HG02610 (cell line): ENCODE measurements around the gene ATP9A.
"Not testable (repeated sequence)": the region's sequence is repeated elsewhere in the genome, so short reads cannot be mapped to it uniquely, and the experiment has no call there.

Experiments
- ATAC-seq: cut with Tn5 transposase; IDR thresholded peaks from one replicate; pipeline ENCODE4 v1.9.1; 2021; ENCODE audit warnings: mild to moderate bottlenecking, moderate library complexity; ENCODE audit not compliant: unreplicated experiment

ATP9A gene

DNA sequence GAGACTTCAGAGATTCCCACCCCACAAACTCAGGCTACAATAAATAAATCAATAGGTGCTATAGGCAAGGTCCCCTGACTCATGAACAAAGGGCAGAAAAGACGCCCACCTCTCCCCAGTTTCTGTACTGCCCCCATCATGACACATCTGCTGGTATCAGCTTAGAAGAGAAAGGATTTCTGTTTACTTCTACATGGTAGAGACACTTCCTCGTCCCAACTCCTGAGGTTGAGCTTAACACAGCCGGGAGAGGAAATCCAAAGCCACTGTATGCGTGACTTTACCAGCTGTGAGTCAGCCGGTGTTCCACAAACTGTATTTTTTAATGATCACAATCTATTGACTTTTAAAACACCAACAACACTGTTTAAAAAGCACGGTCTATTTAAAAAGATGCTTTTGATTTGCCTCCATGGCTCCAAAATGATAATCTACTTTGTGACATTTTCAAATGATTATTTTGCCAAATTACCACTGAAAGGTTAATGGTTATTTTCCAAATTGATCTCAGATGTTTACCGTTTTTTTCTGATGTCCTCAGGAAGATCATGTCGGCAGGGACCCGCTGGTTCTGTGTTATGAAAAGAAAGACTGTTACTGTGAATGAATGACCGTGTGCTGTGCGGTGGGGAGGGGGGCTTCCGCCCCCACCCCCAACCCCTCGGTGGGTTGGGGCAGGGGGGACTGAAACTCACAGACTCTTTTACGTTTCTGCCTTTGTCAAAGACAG is 72.5 kb downstream of the ATP9A start:
- no peak for ATAC-seq

DNA sequence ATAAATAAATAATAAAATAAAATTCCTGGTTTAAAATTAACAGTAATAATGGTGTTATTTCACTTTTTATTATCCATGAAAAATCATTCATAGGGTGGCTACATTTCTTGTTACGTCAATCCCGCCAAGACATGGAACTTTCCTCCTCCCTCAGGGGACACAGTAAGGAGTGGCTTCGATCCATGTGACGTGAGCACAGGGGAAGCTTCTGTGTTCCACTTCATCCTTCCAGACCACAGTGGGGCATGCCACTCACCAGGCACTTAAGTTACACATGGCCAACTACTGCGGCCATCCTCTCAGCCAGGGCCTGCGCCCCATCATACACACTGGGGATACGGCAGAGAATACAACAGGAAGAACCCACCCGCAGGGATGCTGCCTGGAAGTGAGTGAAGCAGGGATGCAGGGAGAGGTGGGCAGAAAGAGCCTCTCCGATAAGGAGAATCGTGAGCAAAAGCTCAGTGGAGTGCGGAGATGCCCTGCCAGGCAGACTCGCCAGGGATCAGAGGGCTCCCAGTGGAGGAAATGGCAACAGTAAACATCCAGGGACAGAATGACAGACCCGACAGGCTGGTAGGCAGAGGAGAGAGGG is 75.3 kb downstream of the ATP9A start:
- ATAC-seq, result no peak

DNA sequence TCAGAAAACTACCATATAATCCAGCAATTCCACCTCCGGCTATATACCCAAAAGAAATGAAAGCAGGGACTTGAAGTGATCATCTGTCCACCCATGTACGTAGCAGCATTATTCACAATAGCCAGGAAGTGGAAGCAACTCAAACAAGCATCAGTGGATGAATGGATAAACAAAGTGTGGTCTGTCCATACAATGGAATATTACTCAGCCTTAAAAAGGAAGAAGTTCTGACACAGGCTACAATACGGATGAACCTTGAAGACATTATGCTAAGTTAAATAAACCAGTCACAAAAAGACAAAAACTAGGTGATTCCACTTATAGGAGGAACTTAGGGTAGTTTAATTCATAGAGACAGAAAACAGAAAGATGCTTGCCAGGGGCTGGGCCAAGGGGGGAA is 76.5 kb downstream of the ATP9A start:
- ATAC-seq, result no peak

DNA sequence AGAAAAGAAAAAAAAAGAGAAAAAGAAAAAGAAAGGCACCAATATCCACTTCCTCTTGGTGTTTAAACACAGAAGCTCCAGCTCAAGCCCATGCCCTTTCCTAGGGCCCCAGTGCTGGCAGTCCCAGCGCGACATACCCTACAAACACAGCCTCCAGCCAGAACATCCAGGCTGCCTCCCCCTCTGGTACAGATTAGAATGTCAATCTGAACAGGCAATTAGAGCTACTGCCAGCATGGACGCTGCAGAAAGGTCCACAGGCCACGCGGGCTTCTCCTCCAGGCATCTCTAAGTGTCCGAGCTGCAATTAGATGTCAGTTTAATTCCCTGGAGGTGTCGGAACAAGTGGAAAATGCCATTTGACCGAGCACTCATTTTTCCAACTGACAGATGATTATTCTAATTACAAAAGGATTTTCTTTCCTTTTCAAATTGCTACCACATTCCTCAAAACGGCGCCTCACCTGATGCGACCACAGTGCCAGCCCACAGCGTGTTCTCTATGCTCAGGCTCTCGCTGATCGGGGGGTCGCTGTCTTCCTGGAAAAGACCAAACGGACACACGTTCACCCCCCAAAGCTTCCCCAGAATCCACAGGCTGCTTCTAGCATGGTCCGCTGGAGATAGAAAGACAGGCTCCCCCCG is 79.5 kb downstream of the ATP9A start:
- ATAC-seq, result no peak

DNA sequence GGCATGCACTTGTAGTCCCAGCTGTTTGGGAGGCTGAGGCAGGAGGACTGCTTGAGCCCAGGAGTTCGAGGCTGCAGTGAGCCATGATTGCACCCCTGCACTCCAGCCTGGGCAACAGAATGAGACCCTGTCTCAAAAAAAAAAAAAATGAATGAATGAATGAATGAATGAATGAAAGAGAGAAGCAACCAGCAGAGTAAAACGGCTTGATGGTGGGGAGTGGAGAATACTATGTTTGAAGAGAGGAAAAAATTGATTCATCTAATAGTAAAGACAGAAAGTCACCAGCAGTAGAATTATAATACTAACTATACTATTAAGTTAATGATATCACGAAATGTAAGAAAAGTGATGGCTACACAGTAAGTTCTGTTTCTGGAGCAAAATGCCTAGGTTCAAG is 80.6 kb downstream of the ATP9A start:
- no peak for ATAC-seq

DNA sequence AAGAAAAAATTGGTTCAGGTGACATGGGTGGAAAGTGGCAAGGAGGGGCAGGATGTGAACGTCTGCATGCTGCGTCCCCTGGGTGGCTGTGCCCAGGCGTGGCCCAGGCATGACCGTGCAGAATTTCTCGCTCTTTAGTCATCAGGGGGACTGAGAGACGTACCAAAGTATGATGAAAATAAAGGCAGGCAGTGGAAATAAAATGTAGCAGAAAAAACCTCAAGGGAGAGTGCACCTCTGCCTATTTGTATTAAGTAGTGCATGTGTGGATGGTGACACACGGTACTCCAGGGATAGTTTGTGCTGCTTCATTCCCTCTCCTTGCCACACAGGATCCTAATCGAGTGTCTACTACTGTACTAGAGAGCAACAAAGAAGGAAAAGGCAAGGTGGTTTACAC is 81.1 kb downstream of the ATP9A start:
- ATAC-seq, result no peak

DNA sequence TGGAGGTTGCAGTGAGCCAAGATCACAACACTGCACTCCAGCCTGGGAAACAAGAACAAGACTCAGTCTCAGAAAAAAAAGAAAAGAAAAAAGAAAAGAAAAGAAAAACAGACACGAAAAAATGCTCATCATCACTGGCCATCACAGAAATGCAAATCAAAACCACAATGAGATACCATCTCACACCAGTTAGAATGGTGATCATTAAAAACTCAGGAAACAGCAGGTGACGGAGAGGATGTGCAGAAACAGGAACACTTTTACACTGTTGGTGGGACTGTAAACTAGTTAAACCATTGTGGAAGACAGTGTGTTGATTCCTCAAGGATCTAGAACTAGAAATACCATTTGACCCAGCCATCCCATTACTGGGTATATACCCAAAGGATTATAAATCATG is 82.7 kb downstream of the ATP9A start:
- not testable (repeated sequence) for ATAC-seq

DNA sequence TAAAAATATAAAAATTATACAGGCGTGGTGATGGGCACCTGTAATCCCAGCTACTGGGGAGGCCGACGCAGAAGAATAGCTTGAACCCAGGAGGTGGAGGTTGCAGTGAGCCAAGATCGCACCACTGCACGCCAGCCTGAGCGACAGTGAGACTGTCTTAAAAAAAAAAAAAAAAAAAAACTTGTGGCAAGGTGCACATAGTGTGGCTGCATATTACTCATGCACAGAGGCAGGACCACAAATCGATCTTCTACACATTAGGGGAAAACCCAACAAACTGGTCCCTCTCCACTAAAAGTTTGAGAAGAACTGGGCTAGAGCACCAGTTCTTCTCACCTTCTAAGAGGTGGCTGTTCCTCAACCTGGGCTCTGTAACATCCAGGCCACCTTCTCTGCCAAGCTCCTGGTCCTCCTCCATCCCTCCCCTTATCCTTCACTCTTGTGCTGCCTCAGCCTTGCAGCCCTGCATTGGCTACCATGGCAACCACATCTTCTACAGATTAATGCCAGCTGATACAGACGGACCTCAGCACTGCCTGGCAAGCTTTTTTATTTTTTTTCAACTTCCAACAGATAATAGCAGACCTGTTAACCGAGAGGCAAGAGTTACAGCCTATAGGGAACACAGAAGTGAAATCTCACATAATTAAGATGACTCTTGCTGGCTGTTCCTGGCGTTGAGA is 88.0 kb downstream of the ATP9A start:
- no peak for ATAC-seq

DNA sequence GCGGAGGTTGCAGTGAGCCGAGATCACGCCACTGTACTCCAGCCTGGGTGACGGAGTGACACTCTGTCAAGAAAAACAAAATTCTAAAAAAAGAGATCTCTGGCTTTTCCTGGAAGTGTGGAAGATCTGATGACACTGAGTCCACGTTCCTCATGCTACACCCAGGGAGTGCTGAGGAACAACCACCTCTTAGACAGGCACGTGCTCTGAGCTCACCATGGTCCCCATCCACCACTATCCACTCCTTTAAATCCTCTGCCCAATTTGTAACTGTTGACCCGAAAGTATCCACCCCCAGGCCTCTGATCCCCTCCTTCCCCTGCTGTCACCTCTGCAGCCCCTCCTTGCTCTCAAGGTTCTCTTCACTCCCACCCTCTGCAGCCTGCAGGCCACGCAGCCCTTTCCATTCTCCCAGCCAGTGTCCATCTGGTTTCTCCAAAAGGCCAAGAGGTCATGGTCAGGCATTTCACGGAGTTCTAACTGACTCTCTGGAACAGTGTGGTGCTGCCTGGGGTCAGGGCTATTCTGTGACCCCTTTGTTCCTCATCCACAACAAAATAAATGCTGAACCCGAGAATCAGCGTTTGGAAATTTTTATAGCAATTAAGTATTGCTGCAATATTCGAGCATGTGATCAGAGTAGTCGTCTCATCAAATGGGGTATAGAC is 88.8 kb downstream of the ATP9A start:
- ATAC-seq, result no peak

DNA sequence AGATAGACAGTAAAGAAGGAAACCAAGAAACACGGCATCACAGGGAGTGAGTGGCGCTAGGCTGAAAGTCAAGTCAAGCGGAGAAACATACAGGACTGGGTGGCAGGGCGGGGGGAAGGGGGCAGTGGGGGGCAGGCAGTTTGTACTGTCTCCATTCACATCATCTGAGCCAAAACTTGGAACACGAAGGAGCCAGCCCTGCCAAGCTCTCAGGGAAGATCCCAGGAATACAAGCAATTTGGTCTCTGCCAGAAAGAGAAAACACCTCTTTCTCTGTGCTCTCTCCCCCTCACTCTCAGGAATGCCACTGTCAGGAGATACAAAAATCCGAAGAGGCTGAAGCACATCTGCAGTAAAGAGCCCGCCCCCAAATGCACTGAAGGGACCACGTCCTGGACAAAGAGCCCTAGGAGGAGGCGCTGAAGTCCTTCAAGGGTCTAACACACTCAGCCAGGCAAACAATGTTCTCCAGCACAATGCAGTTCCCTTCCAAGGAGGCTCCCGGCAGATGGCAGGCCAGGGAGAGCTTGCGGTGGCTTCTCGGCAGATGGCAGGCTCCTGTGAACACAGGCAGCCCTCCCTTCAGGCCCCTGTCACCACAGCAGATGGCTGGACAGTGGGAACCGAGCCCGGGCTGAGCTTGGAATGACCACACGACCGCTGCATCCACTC is 90.0 kb downstream of the ATP9A start:
- no peak for ATAC-seq

DNA sequence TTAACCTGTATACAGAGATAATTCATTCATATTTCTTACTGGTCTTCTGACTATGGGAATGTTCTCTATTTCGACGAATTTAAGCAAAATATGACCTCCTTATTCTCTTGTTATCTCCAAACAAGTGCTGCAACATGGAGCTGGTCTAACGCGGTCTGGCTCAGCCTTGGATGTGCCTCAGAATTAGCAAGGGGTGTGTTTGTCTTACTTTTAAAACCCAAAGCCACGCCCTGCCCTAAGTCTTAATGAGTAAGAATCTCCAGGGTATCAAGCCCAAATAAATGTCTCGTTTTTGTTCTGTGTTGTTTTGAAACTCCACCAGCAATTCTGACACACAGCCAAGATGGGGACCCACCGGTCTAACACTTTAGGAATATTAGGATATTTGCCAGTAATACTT is 99.2 kb downstream of the ATP9A start:
- ATAC-seq, result no peak

DNA sequence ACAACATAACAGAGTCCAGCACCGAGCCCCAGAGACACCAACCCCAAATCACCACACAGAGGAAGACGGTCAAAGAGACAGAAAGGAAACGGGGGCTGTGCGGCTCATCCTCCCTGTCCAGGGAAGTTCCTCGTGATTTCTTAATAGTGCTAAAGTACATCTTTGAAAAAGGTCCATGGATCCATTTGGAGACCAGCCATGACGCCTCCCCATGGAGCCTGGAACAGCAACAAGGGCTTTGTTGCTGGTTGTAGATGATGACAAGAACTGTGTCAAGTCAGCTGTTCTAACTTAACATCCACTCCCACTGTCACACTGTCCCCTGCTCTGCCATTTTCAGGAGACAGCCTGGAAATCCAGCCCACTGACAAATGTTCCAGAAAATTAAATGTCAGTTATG is 99.7 kb downstream of the ATP9A start:
- no peak for ATAC-seq

DNA sequence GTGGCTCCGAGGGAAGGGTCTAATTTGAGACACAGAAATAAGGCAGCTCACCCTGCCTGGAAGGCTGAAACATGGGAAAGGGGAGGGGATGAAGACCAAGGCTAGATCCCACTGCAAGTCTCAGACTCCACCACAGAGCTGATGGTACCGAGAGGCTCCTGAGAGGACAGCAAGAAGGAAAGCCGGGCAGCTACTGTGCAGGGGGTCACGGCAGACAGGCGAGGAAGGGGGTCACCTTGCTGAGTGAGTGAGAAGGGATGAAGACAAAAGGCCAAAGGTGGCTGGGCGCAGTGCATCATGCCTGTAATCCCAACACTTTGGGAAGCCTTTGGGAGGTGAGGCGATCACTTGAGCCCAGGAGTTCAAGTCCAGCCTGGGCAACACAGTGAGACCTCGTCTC is 100.7 kb downstream of the ATP9A start:
- no peak for ATAC-seq

DNA sequence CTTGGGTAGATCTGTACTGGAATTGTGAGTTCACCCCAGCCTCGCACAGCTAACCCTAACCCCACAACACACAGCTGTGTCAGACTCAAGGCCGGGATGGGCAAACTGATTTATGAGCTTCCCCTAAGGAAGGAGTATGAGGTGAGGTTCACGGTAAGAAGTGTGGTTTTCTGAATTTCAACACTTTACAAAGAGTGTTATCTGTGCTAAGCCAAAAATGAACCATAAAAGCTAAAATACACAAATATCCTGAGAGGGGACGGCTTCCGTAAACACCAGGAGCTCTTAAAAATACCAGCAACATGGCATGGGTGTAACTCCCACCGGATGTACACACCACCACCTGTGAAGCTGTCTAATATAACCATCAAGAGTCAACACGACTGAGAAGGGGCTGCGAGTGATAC is 101.2 kb downstream of the ATP9A start:
- ATAC-seq, result no peak

DNA sequence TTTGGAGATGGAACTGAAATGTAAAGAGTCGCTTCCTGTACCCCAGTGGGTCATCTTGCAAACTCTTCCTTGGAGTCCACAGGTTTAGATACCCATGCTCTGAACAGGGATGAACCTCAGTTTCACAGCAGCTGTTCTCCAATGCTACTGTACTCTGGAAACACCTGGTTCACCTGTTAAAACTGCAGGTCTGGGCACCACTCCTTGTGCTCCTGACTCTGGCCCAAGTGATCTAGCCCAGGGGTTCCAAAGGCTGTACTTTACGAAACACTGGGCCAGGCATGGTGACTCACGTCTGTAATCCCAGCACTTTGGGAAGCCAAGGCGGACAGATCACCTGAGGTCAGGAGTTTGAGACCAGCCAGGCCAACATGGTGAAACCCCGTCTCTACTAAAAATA is 102.1 kb downstream of the ATP9A start:
- no peak for ATAC-seq

DNA sequence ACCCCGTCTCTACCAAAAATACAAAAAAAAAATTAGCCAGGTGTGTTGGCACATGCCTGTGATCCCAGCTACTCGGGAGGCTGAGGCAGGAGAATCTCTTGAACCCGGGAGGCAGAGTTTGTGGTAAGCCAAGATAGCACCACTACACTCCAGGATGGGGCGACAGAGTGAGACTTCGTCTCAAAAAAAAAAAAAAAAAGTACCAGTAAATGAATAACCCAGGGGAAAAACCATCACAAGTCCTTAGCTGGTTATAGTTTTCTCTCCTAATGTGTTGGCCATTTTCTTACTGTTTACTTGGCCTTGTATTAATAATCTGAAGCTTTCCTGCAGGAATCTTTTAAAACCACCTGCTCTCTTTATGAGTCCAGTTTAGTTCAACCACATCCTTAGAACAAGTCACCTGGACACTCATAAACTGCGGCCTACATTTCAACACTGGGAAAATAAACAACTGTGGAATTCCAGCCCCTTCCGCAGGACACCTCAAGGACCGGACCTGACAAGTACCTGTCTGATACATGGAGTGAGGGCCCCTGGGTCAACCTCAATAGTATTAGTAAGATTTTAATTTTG is 102.6 kb downstream of the ATP9A start:
- no peak for ATAC-seq

DNA sequence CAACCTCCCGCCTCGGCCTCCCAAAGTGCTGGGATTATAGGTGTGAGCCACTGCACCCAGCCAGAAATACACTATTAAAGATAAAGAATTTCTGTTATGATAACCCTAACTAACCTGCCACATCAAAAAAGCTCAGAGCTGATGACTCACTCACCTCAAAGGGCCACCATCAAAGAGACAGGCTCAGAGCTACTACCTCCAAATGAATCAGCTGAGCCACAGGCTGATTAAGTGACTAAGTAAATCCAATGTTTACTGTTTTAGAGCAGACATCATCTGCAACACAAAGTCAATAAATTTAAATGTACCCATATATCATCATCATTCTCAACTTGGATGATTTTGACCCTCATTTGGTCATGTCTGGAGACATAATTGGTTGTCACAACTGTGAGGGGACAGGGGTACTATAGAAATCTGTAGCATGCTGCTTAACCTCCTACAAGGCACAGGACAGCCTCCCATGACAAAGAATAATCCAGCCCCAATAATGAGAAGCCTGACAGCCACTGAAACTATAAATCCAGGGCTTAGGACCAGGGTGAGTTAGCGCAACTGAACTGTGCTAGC is 106.5 kb downstream of the ATP9A start:
- peak; percentile 92 for ATAC-seq

DNA sequence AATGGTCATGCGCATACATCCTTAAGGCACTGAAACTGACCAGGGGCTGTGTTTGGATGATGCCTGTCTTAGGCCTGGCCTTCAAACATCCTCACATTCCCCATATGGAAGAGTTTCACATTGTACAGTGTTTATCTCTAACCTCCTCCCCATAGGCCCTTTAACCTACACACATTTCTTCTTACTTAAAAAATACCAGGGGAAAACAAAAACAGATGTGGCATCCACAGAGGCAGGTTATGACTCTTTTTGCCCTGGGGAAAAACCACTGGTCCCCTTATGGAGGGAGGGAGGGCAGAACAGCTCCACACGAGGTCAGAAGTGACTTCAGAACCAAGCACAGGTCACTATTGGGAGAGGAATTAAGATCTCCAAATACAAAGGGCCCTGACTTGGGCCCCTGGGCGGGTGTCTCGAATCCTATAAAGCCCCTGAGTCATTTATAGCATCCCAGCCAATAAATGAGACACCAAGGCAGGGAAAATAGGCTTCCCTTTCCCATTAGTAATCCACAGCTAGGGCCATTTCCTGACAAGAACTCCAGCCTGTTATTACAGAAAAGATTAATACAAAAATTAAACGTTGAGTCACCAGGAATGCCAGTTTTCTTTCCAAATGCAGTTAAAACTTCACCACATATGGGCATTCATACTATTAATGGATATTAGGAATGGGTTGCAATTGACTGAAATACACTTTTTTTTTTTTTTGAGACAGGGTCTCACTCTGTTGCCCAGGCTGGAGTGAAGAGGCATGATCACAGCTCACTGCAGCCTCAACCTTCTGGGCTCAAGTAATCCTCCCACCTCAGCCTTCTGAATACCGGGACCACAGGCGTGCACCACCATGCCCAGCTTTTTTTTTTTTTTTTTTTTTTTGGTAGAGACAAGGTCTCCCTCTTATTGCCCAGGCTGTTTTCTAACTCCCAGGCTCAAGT is 107.2 kb downstream of the ATP9A start:
- no peak for ATAC-seq

DNA sequence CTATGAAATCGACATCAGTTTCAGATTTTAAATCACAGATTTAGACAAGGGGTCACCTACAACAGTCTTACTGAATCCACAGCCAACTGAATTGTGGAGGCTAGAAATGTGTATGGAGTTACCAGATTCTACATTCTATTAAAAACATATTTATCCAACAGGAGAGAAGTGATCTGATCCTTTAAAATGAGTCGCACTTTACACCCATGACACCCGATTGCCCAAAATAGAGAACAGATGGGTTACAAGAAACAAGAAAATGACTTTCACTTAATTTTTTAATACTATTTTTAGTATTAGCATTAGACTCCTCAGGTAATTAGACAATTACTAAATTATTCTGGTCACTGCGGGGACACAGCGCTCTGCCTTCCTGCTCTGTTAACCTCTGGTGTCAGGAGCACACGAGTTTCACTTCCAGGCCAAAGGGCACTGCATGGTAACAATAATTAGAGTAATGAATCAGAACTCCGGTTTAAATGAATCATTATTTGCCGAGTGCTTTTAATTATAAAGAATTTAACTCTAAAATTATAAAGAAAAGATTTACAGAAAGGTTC is 108.6 kb downstream of the ATP9A start:
- no peak for ATAC-seq
